Peyer's patch (tissue), 4 donors: Measurements from ENCODE around the gene DOCK2.

Experiments
- CTCF ChIP-seq, 6 experiments: fragments of 450-650 bp in 4 of 6; fragments of 200-600 bp in 2 of 6; sonication (generic) in 1 of 6; IDR thresholded peaks; one replicate each; pipeline ENCODE4 v1.5.1; 2017 to 2019; ENCODE audit warnings: antibody characterized with exemption in 6 of 6, mild to moderate bottlenecking in 3 of 6, moderate library complexity in 1 of 6
- POLR2A ChIP-seq, 2 donors: fragments of 450-650 bp; IDR thresholded peaks; one replicate each; pipeline ENCODE4 v1.5.1; 2017; ENCODE audit warnings: antibody characterized with exemption in 2 of 2, mild to moderate bottlenecking in 2 of 2, moderate library complexity in 2 of 2

- TF ChIP-seq CTCF (IDR thresholded peaks at IDR 0.05) (no peak), POLR2A (IDR thresholded peaks at IDR 0.05) (no peak)
Measured at GRCh38 chr5:169933616-169934015, 296.5 kb downstream of the DOCK2 start.
